Neural crest cell (in vitro differentiated cells): ENCODE results near the gene BTN2A1. TPM values are rescaled to one million over a fixed set of nuclear protein-coding genes. Genes with fewer than 3 reads are reported as not detected.
"Not testable (repeated sequence)": the region's sequence is repeated elsewhere in the genome, so short reads cannot be mapped to it uniquely, and the experiment has no call there.

Experiments used
- DNase-seq: peaks from one replicate; pipeline ENCODE4 v3.0.0; 2021; ENCODE audit warnings: low read depth, mixed read lengths, low spot score
- H3K27ac Mint-ChIP-seq: one replicate; pipeline ENCODE4 v1.8.0; 2021; ENCODE audit warnings: mild to moderate bottlenecking, mixed read lengths; ENCODE audit not compliant: unreplicated experiment
- H3K27me3 Mint-ChIP-seq: 2 replicates; pipeline ENCODE4 v1.8.0; 2021; ENCODE audit warnings: low read depth, mild to moderate bottlenecking, mixed read lengths
- H3K36me3 Mint-ChIP-seq: 2 replicates; pipeline ENCODE4 v1.8.0; 2021; ENCODE audit warnings: low read depth, mild to moderate bottlenecking, mixed read lengths
- H3K4me1 Mint-ChIP-seq: 2 replicates; pipeline ENCODE4 v1.8.0; 2021; ENCODE audit warnings: mixed read lengths
- H3K4me3 Mint-ChIP-seq: one replicate; pipeline ENCODE4 v1.8.0; 2021; ENCODE audit warnings: mild to moderate bottlenecking, mixed read lengths
- H3K9me3 Mint-ChIP-seq: 2 replicates; pipeline ENCODE4 v1.8.0; 2021; ENCODE audit warnings: mixed read lengths
- total RNA-seq: library from RNA; stranded (reverse); gene quantifications from 2 replicates; pipeline ENCODE4 v1.2.1, GENCODE V29; 2021
- TF ChIP-seq, protein P1 (sequence below): fragments of 200-600 bp; sonication (generic); conservative IDR thresholded peaks from 2 replicates; pipeline ENCODE4 v1.5.0; 2021; ENCODE audit warnings: antibody characterized with exemption, mild to moderate bottlenecking

Gene BTN2A1
- total RNA-seq, 1 donor from 2014 or later: 25.2 TPM

- no peak overlapping the region for H3K4me3 Mint-ChIP-seq
- H3K27ac Mint-ChIP-seq: no peak overlapping the region
- H3K27me3 Mint-ChIP-seq: no peaks in the 10 kb centered on the region
- no peak for DNase-seq
- H3K4me1 Mint-ChIP-seq: no peaks in the 10 kb centered on the region
- TF ChIP-seq, protein P1, sequence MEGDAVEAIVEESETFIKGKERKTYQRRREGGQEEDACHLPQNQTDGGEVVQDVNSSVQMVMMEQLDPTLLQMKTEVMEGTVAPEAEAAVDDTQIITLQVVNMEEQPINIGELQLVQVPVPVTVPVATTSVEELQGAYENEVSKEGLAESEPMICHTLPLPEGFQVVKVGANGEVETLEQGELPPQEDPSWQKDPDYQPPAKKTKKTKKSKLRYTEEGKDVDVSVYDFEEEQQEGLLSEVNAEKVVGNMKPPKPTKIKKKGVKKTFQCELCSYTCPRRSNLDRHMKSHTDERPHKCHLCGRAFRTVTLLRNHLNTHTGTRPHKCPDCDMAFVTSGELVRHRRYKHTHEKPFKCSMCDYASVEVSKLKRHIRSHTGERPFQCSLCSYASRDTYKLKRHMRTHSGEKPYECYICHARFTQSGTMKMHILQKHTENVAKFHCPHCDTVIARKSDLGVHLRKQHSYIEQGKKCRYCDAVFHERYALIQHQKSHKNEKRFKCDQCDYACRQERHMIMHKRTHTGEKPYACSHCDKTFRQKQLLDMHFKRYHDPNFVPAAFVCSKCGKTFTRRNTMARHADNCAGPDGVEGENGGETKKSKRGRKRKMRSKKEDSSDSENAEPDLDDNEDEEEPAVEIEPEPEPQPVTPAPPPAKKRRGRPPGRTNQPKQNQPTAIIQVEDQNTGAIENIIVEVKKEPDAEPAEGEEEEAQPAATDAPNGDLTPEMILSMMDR: no peak
- peaks cover 12% of the 10 kb centered on the region for H3K9me3 Mint-ChIP-seq
- H3K36me3 Mint-ChIP-seq: peaks cover 13% of the 10 kb centered on the region
These were observed 43.5 kb upstream of the BTN2A1 start for GRCh38 chr6:26414281-26414680.

GRCh38 chr6:26415036-26415614 is 42.6 kb upstream of the BTN2A1 start:
- no peaks in the 10 kb centered on the region for H3K27me3 Mint-ChIP-seq

GRCh38 chr6:26415791-26416190 is 42.0 kb upstream of the BTN2A1 start:
- TF ChIP-seq, protein P1: no peak
- H3K27me3 Mint-ChIP-seq: no peaks in the 10 kb centered on the region
- H3K4me3 Mint-ChIP-seq: no peak overlapping the region
- DNase-seq: no peak
- no peaks in the 10 kb centered on the region for H3K4me1 Mint-ChIP-seq
- H3K36me3 Mint-ChIP-seq: peaks cover 13% of the 10 kb centered on the region
- H3K27ac Mint-ChIP-seq: no peak overlapping the region
- peaks cover 12% of the 10 kb centered on the region for H3K9me3 Mint-ChIP-seq

More at GRCh38 chr6:26415036-26415614, 42.6 kb upstream of the BTN2A1 start:
- Mint-ChIP-seq H3K9me3 (peaks cover 12% of the 10 kb centered on the region), H3K4me3 (no peak overlapping the region), H3K36me3 (peaks cover 13% of the 10 kb centered on the region), H3K4me1 (no peaks in the 10 kb centered on the region), H3K27ac (no peak overlapping the region)
- TF ChIP-seq, protein P1: no peak
- DNase-seq: no peak

DNA sequence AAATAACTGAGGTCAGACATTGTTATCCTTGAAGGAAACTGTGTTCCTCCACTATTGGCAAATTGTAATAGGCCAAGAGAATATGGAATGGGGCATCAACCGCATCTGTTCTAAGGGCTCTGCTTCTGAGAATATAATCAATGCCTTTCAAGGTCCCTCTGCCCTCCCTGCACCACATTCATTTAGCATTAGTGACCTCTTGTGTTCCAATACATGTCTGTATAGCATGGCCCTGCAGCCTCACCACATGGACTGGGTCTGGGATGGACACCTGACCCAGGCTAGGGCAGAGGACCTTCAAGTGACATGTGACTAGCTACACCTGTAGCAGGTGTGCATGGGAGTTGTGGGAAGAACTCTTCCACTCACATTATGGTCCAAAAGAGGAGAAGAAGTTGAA is 41.5 kb upstream of the BTN2A1 start:
- TF ChIP-seq, protein P1: no peak
- no peaks in the 10 kb centered on the region for H3K4me1 Mint-ChIP-seq
- H3K4me3 Mint-ChIP-seq: no peak overlapping the region
- H3K36me3 Mint-ChIP-seq: peaks cover 13% of the 10 kb centered on the region
- no peaks in the 10 kb centered on the region for H3K27me3 Mint-ChIP-seq
- H3K9me3 Mint-ChIP-seq: peaks cover 12% of the 10 kb centered on the region
- DNase-seq: no peak
- H3K27ac Mint-ChIP-seq: no peak overlapping the region

DNA sequence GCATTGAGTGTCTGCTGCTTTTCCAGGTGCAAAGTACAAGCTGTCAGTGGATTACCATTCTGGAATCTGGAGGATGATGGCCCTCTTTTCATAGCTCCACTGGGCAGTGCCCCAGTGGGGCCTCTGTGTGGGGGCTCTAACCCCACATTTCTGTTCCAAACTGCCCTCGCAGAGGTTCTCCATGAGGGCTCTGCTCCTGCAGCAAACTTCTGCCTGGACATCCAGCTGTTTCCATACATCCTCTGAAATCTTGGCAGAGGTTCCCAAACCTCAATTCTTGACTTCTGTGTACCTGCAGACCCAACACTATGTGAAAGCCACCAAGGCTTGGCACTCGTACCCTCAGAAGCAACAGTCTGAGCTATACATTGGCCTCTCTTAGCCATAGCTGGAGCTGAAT is 39.7 kb upstream of the BTN2A1 start:
- DNase-seq, H3K27ac Mint-ChIP-seq, H3K27me3 Mint-ChIP-seq, H3K4me3 Mint-ChIP-seq: not testable (repeated sequence)
- Mint-ChIP-seq H3K36me3 (peaks cover 16% of the 10 kb centered on the region), H3K9me3 (peaks cover 12% of the 10 kb centered on the region), H3K4me1 (peaks cover 14% of the 10 kb centered on the region)

- peaks cover 12% of the 10 kb centered on the region for H3K9me3 Mint-ChIP-seq
- not testable (repeated sequence) for H3K27ac Mint-ChIP-seq, H3K27me3 Mint-ChIP-seq, DNase-seq, H3K4me3 Mint-ChIP-seq
- H3K4me1 Mint-ChIP-seq: peaks cover 21% of the 10 kb centered on the region
- peaks cover 18% of the 10 kb centered on the region for H3K36me3 Mint-ChIP-seq
These were observed 39.0 kb upstream of the BTN2A1 start for GRCh38 chr6:26418795-26419194.
